Endothelial cell of umbilical vein (primary cell): ENCODE measurements around the gene BMP10.

Experiments
- CTCF ChIP-seq, 2 donors: IDR thresholded peaks; 1 replicate in 1 of 2; 2 replicates in 1 of 2; pipeline ENCODE4 v1.5.1; 2011; ENCODE audit warnings: low read length in 2 of 2, mild to moderate bottlenecking in 2 of 2, moderate library complexity in 2 of 2, control low read depth in 1 of 2, inconsistent platforms in 1 of 2, low read depth in 1 of 2; ENCODE audit not compliant: insufficient read depth in 1 of 2; ENCODE audit errors: extremely low read depth in 1 of 2
- EZH2 ChIP-seq: IDR thresholded peaks from 2 replicates; pipeline ENCODE4 v1.6.1; 2012; ENCODE audit warnings: borderline replicate concordance, low read depth, mild to moderate bottlenecking, moderate library complexity, low read length, inconsistent platforms; ENCODE audit not compliant: severe bottlenecking
- JUN ChIP-seq: IDR thresholded peaks from 2 replicates; pipeline ENCODE4 v1.6.1; 2011; ENCODE audit warnings: borderline replicate concordance, low read depth; ENCODE audit not compliant: insufficient read length, insufficient read depth
- MAX ChIP-seq: IDR thresholded peaks from 2 replicates; pipeline ENCODE4 v1.6.1; 2011; ENCODE audit not compliant: insufficient read depth, insufficient read length
- POLR2AphosphoS5 ChIP-seq: IDR thresholded peaks from 2 replicates; pipeline ENCODE4 v1.6.1; 2012; ENCODE audit warnings: low read depth, mild to moderate bottlenecking, control low read depth, low read length, moderate library complexity; ENCODE audit not compliant: insufficient read depth

GRCh38 chr2:68827666-68828065 lies 43.5 kb downstream of the BMP10 start:
- no peak for TF ChIP-seq CTCF (IDR thresholded peaks at IDR 0.05; ENCODE audit: extremely low read depth in 1 of 2, insufficient read depth in 1 of 2, low read depth in 1 of 2, low read length in 2 of 2)
- TF ChIP-seq JUN = no peak
- no peak for TF ChIP-seq EZH2
- no peak for TF ChIP-seq POLR2AphosphoS5
- TF ChIP-seq MAX = no peak
